Lower leg skin (tissue), 3 donors: Measurements from ENCODE around the gene ATP1B4.
"Not testable (repeated sequence)": the region's sequence is repeated elsewhere in the genome, so short reads cannot be mapped to it uniquely, and the experiment has no call there.

Source experiments
- POLR2A ChIP-seq, 2 donors: fragments of 450-650 bp; IDR thresholded peaks; one replicate each; pipeline ENCODE4 v1.6.1; 2016 to 2017; ENCODE audit warnings: antibody characterized with exemption in 2 of 2, mild to moderate bottlenecking in 1 of 2, moderate library complexity in 1 of 2
- TF ChIP-seq, protein P1 (sequence below), 3 donors: fragments of 450-650 bp; IDR thresholded peaks; one replicate each; pipeline ENCODE4 v1.5.1; 2016; ENCODE audit warnings: antibody characterized with exemption in 3 of 3, mild to moderate bottlenecking in 3 of 3, moderate library complexity in 2 of 3

DNA sequence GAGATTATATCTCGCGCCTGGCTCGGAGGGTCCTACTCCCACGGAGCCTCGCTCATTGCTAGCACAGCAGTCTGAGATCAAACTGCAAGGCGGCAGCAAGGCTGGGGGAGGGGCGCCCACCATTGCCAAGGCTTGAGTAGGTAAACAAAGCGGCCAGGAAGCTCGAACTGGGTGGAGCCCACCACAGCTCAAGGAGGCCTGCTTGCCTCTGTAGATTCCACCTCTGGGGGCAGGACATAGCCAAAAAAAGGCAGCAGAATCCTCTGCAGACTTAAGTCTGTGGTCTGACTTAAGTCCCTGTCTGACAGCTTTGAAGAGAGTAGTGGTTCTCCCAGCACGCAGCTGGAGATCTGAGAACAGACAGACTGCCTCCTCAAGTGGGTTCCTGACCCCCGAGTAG, 17.3 kb upstream of the ATP1B4 start:
- TF ChIP-seq POLR2A (IDR thresholded peaks at IDR 0.05), result not testable (repeated sequence)
- TF ChIP-seq, protein P1, sequence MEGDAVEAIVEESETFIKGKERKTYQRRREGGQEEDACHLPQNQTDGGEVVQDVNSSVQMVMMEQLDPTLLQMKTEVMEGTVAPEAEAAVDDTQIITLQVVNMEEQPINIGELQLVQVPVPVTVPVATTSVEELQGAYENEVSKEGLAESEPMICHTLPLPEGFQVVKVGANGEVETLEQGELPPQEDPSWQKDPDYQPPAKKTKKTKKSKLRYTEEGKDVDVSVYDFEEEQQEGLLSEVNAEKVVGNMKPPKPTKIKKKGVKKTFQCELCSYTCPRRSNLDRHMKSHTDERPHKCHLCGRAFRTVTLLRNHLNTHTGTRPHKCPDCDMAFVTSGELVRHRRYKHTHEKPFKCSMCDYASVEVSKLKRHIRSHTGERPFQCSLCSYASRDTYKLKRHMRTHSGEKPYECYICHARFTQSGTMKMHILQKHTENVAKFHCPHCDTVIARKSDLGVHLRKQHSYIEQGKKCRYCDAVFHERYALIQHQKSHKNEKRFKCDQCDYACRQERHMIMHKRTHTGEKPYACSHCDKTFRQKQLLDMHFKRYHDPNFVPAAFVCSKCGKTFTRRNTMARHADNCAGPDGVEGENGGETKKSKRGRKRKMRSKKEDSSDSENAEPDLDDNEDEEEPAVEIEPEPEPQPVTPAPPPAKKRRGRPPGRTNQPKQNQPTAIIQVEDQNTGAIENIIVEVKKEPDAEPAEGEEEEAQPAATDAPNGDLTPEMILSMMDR (IDR thresholded peaks at IDR 0.05), result not testable (repeated sequence)
